ENCODE measurements around the gene SHC2.
"Not testable (repeated sequence)": the region's sequence is repeated elsewhere in the genome, so short reads cannot be mapped to it uniquely, and the experiment has no call there.

Gene SHC2

GRCh38 chr19:405121-405965 is 55.5 kb downstream of the SHC2 start:
- DNase-seq, result no peak

- peak; percentile 65 for DNase-seq
Observed at GRCh38 chr19:403221-404027, 57.4 kb downstream of the SHC2 start.

- DNase-seq, result no peak
Observed at GRCh38 chr19:402786-403185, 58.0 kb downstream of the SHC2 start.

GRCh38 chr19:401866-402511 is 58.8 kb downstream of the SHC2 start:
- DNase-seq, result no peak

- no peak for DNase-seq
Observed at GRCh38 chr19:400976-401865, 59.6 kb downstream of the SHC2 start.

GRCh38 chr19:399370-399769 is 61.5 kb downstream of the SHC2 start:
- no peak for DNase-seq

- no peak for DNase-seq
Observed at GRCh38 chr19:398719-399118, 62.1 kb downstream of the SHC2 start.

GRCh38 chr19:397941-398706 is 62.7 kb downstream of the SHC2 start:
- DNase-seq, result no peak

GRCh38 chr19:397321-397720 is 63.5 kb downstream of the SHC2 start:
- DNase-seq, result no peak

GRCh38 chr19:395467-395866 is 65.4 kb downstream of the SHC2 start:
- DNase-seq, result no peak

- not testable (repeated sequence) for DNase-seq
Observed at GRCh38 chr19:394857-395256, 66.0 kb downstream of the SHC2 start.

- DNase-seq, result not testable (repeated sequence)
Observed at GRCh38 chr19:393560-393959, 67.3 kb downstream of the SHC2 start.

GRCh38 chr19:392375-392970 is 68.4 kb downstream of the SHC2 start:
- no peak for DNase-seq

GRCh38 chr19:391726-392374 is 69.0 kb downstream of the SHC2 start:
- DNase-seq, result no peak

GRCh38 chr19:391207-391557 is 69.7 kb downstream of the SHC2 start:
- no peak for DNase-seq

GRCh38 chr19:390386-391206 is 70.2 kb downstream of the SHC2 start:
- no peak for DNase-seq

- DNase-seq, result no peak
Observed at GRCh38 chr19:389935-390289, 70.9 kb downstream of the SHC2 start.

- no peak for DNase-seq
Observed at GRCh38 chr19:389255-389934, 71.4 kb downstream of the SHC2 start.

- no peak for DNase-seq
Observed at GRCh38 chr19:388691-389090, 72.1 kb downstream of the SHC2 start.

Data from DMS153 (cell line).